GM12801 (cell line): ENCODE measurements around the gene TBC1D5.

ENCODE experiments used
- CTCF ChIP-seq: IDR thresholded peaks from one replicate; pipeline ENCODE4 v1.5.1; 2011; ENCODE audit warnings: control low read depth; ENCODE audit not compliant: insufficient read length; ENCODE audit errors: extremely low read depth

Gene TBC1D5

DNA sequence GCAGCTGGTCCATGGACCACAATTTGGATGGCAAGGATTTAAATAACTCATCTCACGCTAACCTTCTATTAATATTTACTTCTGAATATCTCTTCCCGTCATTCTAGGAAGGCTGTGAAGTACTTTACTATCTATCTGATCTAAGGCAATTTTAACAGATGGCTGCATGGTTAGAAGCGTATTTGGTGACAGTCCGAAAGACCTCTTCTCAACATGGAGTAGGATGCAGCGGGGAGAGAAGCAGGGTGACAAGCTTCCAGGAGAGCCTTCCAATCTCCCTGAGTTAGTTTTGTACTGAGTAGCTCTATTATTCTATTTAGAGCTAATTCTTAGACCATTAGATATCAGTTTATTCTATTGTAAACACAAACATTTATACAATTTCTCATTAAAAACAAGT is 548.3 kb downstream of the TBC1D5 start:
- no peak for TF ChIP-seq CTCF

DNA sequence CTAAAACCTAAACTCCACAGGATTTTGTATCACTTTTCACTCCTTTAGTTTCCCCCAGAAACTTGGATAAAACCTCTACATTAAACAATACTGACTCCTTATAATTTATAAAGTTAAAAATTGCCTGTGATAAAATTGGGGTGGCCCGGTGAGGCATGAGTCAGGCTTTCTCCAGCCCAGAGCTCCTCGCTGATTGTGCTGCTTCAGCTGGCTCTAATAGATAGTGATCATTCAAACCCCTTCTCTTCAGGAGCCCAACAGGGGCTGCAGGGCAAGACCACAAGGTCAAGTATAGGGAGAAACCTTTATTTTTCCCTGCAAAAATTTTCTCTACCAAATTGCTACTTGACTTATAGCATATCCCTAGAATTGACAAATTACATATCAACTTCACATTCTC is 549.4 kb downstream of the TBC1D5 start:
- no peak for TF ChIP-seq CTCF

DNA sequence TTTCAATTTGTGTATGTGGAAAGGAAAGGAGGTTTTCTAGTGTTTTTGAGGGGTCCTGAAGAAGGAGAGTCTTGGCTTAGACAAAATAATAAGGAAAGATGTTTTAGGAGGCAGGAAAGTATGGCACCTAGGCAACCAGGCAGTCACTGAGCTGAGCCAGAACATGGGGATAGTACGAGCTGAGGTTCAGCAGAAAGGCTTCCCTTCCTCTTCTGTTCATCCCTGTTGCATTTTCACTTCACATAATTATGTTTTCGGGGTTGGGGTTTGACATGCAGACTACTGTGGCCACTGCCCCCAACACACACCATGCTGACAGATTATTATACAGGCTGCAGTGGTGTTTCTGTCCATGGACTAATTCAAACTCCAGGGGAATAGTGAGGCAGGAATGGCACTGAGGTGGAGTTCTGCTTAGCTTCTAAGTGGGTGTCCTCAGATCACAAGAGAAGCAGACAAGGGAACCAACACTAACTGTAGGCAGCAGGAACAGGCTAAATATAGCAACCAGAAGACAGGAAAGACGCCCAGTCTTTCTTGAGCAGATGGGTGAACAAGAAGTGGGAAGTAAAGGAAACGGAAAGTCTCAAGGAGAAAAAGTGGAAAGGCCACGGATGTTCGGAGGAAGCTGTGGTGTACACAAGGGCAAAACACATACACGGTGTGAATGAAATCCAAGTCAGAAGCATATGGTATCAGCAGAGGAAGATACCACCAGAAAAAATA is 551.9 kb downstream of the TBC1D5 start:
- TF ChIP-seq CTCF: no peak

DNA sequence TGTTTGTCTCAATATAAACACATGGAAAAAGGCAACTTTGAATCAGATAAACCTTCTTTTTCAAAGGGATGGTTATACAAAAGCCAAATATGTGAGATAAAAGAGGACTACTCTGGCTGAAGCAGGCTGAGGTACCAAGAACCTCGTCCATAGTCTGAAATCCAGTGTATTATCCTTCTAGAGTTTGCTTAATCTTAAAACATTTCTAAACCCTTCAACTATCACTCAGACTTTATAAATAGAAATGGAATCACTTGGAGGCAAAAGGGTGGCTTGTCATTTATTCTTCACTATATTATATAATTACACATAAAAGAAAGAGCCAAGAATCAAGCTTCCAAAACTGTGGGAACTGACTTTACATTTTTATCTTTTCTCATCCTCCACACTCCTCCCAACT is 554.1 kb downstream of the TBC1D5 start:
- TF ChIP-seq CTCF: no peak

GRCh38 chr3:17187589-17188184 is 554.7 kb downstream of the TBC1D5 start:
- no peak for TF ChIP-seq CTCF

- TF ChIP-seq CTCF: no peak
Observed at GRCh38 chr3:17183951-17184550, 558.4 kb downstream of the TBC1D5 start.

GRCh38 chr3:17182166-17182565 is 560.3 kb downstream of the TBC1D5 start:
- no peak for TF ChIP-seq CTCF
